Psoas muscle (tissue), 8 donors: ENCODE measurements around the gene KDM4F. TPM values are rescaled to one million over a fixed set of nuclear protein-coding genes. Genes with fewer than 3 reads are reported as not detected.
"Not testable (repeated sequence)": the region's sequence is repeated elsewhere in the genome, so short reads cannot be mapped to it uniquely, and the experiment has no call there.

Experiments
- ATAC-seq, 4 donors: fragments of 200-7000 bp; cut with Tn5 transposase; one replicate each; pipeline ENCODE4 v1.9.1; 2020; ENCODE audit warnings: moderate library complexity in 3 of 4, mild to moderate bottlenecking in 2 of 4
- DNase-seq, 2 donors: peaks; one replicate each; pipeline ENCODE4 v3.0.0-alpha.2; 2020
- H3K27ac ChIP-seq: fragments of 200-600 bp; one replicate; pipeline ENCODE4 v1.8.0; 2022
- H3K27me3 ChIP-seq, 3 donors: fragments of 200-600 bp in 1 of 3; one replicate each; pipeline versions ENCODE4 v1.6.1 to v1.8.0; 2013 to 2022; ENCODE audit warnings: low read length in 2 of 3, mild to moderate bottlenecking in 2 of 3, moderate library complexity in 1 of 3; ENCODE audit not compliant: insufficient read depth in 3 of 3
- H3K36me3 ChIP-seq, 2 donors: fragments of 200-600 bp in 1 of 2; one replicate each; pipeline versions ENCODE4 v1.6.1 to v1.8.0; 2013 to 2022; ENCODE audit warnings: low read depth in 1 of 2, mild to moderate bottlenecking in 1 of 2, moderate library complexity in 1 of 2; ENCODE audit not compliant: insufficient read depth in 1 of 2
- H3K4me1 ChIP-seq: fragments of 200-600 bp; one replicate; pipeline ENCODE4 v1.8.0; 2022
- H3K4me3 ChIP-seq: fragments of 200-600 bp; one replicate; pipeline ENCODE4 v1.8.0; 2022; ENCODE audit warnings: mild to moderate bottlenecking
- H3K9me3 ChIP-seq: fragments of 200-600 bp; one replicate; pipeline ENCODE4 v1.8.0; 2022
- CTCF ChIP-seq: fragments of 200-600 bp; IDR thresholded peaks from one replicate; pipeline ENCODE4 v1.8.0; 2022; ENCODE audit warnings: antibody characterized with exemption
- WGBS, 3 donors: extraction: QIAGEN DNeasy Blood & Tissue Kit; methylation state at CpG; one replicate each; pipeline versions ENCODE4 v1.1.6 to v1.1.7; 2013; 5-methylcytosine and 5-hydroxymethylcytosine counted together
- intact Hi-C, 2 donors: fragments of 100-400 bp; cut with DNase I; formaldehyde crosslinking; loops; one replicate each; pipeline versions ENCODE4 v1.11.0 to v1.14.2; 2022
- long read RNA-seq, 2 donors: library from polyadenylated mRNA; unstranded; transcript quantifications; one replicate each; pipeline ENCODE4 v2.0.0, GENCODE V29; 2021
- polyA plus RNA-seq, 3 donors: library from polyadenylated mRNA; stranded (reverse); fragments of 200-250 nt; gene quantifications; one replicate each; pipeline ENCODE4 v1.2.3, GENCODE V29; 2013
- total RNA-seq, 4 donors: library from RNA; stranded (reverse); fragmentation: NEBNext Ultra II Directional in 2 of 4; extraction: Animal tissue kit (Norgen Biotek cat#: 25700) in 2 of 4; gene quantifications; one replicate each; pipeline versions ENCODE4 v1.2.1 to v1.2.4, GENCODE V29; 2021 to 2023
- donor health status: healthy with polysubstance abuse.
- donor health status: DM: no; HTN: no; CAD: no; lungs with moderate emphysema.
- donor health status: Bipolar disorder and iron deficiency.
- donor health status: healthy.
- donor health status: DM: yes; HTN: yes; CAD: no.
- donor health status: DM: no; HTN: no; CAD: no.
- donor health status: DM: no; HTN: no; CAD: no.
- donor health status: DM: yes; HTN: yes; CAD: no.

The KDM4F gene
- total RNA-seq: not detected
- not detected for polyA plus RNA-seq
- long read RNA-seq, donor 1: 0 reads
- long read RNA-seq, donor 2: 0 reads

- ATAC-seq, H3K9me3 ChIP-seq, DNase-seq, intact Hi-C loops, H3K4me1 ChIP-seq, H3K36me3 ChIP-seq, H3K4me3 ChIP-seq, H3K27ac ChIP-seq, H3K27me3 ChIP-seq: not testable (repeated sequence)
- WGBS, 3 donors: 63 to 73% (median 68%) methylated on average over 3 of the region's 3 CpGs
Measured at GRCh38 chr11:95049122-95049521, at the start of gene KDM4F. Gene KDM4F (plus strand): TSS chr11:95049422.

- ATAC-seq (no peak), DNase-seq (no peak)
- H3K36me3 ChIP-seq: no peaks in the 10 kb centered on the region
- TF ChIP-seq CTCF: no peak
- H3K4me3 ChIP-seq: no peak overlapping the region
- no peaks in the 10 kb centered on the region for H3K27me3 ChIP-seq
- intact Hi-C loops: no loop called here
- H3K9me3 ChIP-seq: peaks cover 5% of the 10 kb centered on the region
- H3K27ac ChIP-seq: no peak overlapping the region
- no peaks in the 10 kb centered on the region for H3K4me1 ChIP-seq
Measured at GRCh38 chr11:95003716-95004115, 45.5 kb upstream of the KDM4F start.

GRCh38 chr11:95005642-95006041 is 43.6 kb upstream of the KDM4F start:
- H3K4me1 ChIP-seq: no peaks in the 10 kb centered on the region
- no peak for TF ChIP-seq CTCF
- WGBS, 3 donors: 76 to 88% (median 86%) methylated on average over 1 of the region's 1 CpG
- intact Hi-C loops: no loop called here
- H3K36me3 ChIP-seq: no peaks in the 10 kb centered on the region
- no peaks in the 10 kb centered on the region for H3K27me3 ChIP-seq
- H3K9me3 ChIP-seq: peaks cover 5% of the 10 kb centered on the region
- ATAC-seq: no peak
- DNase-seq: no peak
- H3K4me3 ChIP-seq: no peak overlapping the region
- H3K27ac ChIP-seq: no peak overlapping the region

GRCh38 chr11:95011376-95011775 is 37.8 kb upstream of the KDM4F start:
- Histone ChIP-seq H3K27me3 (peaks cover 0 to 4% (median 0%) of the 10 kb centered on the region in 3 donors), H3K4me1 (no peaks in the 10 kb centered on the region), H3K4me3 (no peak overlapping the region), H3K27ac (no peak overlapping the region), H3K9me3 (peaks cover 5% of the 10 kb centered on the region), H3K36me3 (no peaks in the 10 kb centered on the region)
- no peak for TF ChIP-seq CTCF
- intact Hi-C loops: no loop called here
- DNase-seq (no peak), ATAC-seq (no peak)

- DNase-seq (no peak), ATAC-seq (no peak)
- Histone ChIP-seq H3K4me1 (no peaks in the 10 kb centered on the region), H3K27me3 (peaks cover 0 to 4% (median 0%) of the 10 kb centered on the region in 3 donors), H3K4me3 (no peak overlapping the region), H3K9me3 (no peaks in the 10 kb centered on the region), H3K36me3 (no peaks in the 10 kb centered on the region), H3K27ac (no peak overlapping the region)
- no peak for TF ChIP-seq CTCF
- intact Hi-C loops: no loop called here
- 69 to 77% (median 76%) methylated on average over 12 of the region's 12 CpGs for WGBS, 3 donors
Measured at GRCh38 chr11:95014184-95014821, 34.9 kb upstream of the KDM4F start.
